NCI-H748 (cell line): Measurements from ENCODE around the gene ACMSD.
"Not testable (repeated sequence)": the region's sequence is repeated elsewhere in the genome, so short reads cannot be mapped to it uniquely, and the experiment has no call there.

Experiments
- DNase-seq: peaks from one replicate; lab custom pipeline; 2025; ENCODE audit not compliant: unreplicated experiment; lab: John Stamatoyannopoulos, UW

Gene ACMSD

DNA sequence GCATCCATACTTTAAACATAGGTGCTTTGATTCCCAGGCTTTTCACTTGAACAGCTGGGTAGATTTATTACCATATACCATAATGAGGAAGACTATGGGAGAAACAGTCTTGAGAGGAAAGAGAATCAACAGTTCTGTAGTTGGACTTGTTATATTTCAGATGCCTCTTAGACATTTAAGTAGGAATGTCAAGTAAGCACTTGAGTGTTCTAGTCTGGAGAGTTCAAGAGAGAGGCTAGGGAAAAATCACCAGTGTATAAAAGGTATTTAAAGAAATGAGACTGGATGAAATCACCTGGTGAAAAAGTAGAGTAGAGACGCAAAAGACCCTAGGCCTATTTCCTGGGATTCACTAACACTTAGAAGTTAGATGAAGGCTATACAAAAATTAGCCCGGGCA is 66.8 kb downstream of the ACMSD start:
- no peak for DNase-seq

- no peak for DNase-seq
These were observed 68.3 kb downstream of the ACMSD start for GRCh38 chr2:134906726-134907125.

GRCh38 chr2:134907441-134908116 is 69.2 kb downstream of the ACMSD start:
- DNase-seq: not testable (repeated sequence)

DNA sequence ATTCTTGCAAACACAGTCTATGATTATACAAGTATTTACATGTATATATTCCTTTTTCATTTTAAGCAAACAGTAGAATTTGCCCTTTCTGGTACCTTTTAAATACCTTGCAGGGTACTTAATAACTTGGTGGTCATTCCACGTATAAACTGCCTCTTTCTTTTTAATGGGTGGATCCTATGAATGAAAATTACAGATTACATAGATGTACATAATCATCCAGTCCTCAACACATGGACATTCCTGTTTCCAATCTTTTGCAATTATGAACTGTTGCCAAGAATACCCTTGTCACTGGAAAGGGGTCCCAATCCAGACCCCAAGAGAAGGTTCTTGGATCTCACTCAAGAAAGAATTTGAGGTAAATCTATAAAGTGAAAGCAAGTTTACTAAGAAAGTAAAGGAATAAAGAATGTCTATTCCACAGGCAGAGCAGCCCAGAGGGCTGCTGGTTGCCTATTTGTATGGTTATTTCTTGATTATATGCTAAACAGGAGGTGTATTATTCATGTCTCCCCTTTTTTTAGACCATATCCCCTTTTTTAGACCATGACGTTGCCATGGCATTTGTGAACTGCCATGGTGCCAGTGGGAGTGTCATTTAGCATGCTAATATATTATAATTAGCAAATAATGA is 72.5 kb downstream of the ACMSD start:
- DNase-seq: no peak

DNA sequence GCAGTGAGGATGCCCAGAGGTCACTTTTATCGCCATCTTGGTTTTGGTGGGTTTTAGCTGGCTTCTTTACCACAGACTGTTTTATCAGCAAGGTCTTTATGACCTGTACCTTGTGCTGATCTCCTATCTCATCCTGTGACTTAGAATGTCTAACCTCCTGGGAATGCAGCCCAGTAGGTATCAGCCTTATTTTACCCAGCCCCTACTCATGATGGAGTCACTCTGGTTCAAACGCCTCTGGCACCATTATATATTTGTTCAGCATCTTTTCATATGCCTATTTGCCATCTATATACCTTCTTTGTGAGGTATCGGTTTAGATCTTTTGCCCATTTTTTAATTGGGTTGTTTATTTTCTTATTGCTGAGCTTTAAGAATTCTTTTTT is 73.0 kb downstream of the ACMSD start:
- DNase-seq: no peak

DNA sequence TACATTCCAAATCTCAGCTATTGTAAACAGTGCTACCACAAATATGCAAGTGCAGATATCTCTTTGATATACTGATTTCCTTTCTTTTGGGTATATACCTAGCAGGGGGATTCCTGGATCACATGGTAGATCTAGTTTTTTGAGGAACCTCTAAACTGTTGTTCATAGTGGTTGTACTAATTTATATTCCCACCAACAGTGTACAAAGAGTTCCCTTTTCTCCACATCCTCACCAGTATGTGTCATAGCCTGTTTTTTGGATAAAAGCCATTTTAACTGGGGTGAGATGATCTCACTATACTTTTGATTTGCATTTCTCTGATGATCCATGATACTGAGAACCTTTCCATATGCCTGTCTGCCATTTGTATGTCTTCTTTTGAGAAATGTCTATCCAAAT is 73.9 kb downstream of the ACMSD start:
- DNase-seq: no peak

GRCh38 chr2:134917360-134917865 is 79.0 kb downstream of the ACMSD start:
- peak; percentile 19 for DNase-seq

DNA sequence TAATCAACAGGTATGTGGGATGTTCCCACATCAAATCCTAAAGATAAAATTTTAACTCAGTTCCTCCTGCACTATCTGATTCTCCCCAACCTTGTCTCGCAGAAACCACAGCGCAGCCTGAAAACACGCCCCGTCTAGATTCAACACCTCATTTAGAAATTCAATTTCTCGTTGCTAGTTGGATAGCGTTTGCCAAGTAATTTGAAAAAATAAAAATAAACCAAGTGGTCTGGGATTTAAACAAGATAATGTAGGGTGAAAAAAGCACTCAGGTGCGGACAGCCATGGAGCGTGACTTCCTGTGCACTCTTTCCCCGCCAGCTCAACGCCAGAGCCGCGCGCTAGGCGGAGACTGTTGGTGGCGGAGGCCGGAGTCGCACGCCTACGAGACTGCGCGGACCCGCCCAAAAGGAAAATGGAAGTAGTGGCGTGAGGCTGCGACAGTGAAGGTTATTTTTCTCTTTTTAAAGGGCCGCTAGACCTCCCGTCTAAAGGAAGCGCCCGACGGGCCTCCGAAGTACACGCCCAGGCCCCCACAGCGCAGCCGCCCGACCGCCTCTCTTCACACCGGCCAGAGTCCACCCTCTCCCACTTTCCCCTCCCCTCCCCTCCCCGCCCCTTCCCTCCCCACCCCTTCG is 79.6 kb downstream of the ACMSD start:
- DNase-seq: peak; percentile 97

- peak; percentile 98 for DNase-seq
These were observed 80.3 kb downstream of the ACMSD start, which contains the start of gene CCNT2 for GRCh38 chr2:134918526-134919340. Gene CCNT2, plus strand, starts transcription at chr2:134918822. Its CDS starts 33 bp downstream, at chr2:134918855.

GRCh38 chr2:134919341-134920210 is 81.2 kb downstream of the ACMSD start:
- DNase-seq: peak; percentile 50

DNA sequence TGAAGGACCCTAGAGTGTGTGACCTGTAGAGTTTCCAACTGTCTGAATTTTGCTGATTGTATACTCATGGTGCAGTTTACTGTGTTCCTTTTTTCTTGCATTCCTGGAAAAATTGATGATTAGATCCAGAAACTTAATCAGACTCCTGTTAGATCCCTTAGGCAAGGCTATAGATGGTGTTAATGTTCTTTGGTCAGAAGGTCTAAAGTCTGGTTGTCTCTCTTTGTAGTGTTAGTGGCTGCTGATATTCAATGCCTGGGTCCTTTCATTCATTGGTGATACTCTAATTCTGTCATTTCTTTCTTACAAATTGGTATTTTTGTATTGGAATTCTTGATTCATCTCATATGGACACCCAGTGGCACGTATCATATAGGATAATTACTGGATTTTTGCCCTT is 86.5 kb downstream of the ACMSD start:
- no peak for DNase-seq

- no peak for DNase-seq
These were observed 88.0 kb downstream of the ACMSD start for GRCh38 chr2:134926231-134926931.

GRCh38 chr2:134927195-134927594 is 88.8 kb downstream of the ACMSD start:
- DNase-seq: no peak

GRCh38 chr2:134932864-134933526 is 94.6 kb downstream of the ACMSD start:
- no peak for DNase-seq

DNA sequence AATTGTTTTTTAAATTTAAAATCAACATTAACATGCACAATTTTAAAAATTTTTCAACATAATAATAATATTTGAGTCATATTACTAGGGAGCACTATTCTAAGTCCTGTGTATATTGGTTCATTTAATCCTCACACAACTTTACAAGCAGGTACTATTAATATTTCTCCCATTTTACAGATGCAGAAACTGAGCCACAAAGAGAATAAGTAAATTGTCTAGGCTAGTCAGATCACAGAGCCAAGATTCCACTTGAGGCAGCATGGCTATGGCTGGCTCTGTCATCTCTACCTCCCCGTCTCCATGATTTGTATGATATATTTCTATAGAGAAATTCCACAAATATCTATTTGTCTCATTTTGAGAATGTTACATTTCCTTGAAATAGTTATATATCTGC is 95.3 kb downstream of the ACMSD start:
- DNase-seq: no peak

DNA sequence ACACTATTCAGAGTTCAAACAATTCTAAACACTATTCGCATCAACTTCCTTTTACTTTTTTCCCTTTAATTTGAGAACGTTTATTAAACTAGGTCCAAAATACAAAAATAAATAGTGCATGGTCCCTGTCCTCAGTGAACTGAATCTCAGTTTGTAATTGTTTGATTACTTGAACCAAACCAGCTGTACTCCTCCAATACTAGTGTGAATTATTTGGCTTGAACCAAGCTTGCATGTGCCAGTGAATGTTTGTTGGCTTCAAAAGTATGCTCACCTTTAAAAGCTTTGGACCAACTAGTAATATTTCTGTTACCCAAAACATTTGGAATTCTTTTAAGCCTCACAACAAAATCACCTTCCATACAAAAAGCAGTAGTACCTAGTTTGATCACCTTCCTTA is 95.7 kb downstream of the ACMSD start:
- DNase-seq: no peak

DNA sequence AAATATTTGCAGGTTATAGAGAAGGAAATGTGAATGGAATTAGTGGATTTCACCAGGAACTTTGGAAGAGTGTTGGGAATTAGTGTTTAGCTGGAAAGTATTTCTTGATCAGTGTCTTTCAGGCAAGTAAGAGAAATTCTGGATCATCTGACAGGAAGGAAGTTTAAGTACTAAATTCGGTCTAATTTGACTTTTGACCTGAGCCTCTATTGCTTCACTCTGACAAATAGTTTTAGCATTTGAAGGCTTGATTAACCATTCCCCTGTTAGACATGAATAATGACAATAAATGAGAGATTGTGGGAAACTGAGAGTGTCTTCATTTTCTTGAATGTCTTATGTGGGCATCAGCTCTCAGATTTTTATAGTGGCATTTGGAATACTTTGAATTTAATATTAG is 96.2 kb downstream of the ACMSD start:
- no peak for DNase-seq

DNA sequence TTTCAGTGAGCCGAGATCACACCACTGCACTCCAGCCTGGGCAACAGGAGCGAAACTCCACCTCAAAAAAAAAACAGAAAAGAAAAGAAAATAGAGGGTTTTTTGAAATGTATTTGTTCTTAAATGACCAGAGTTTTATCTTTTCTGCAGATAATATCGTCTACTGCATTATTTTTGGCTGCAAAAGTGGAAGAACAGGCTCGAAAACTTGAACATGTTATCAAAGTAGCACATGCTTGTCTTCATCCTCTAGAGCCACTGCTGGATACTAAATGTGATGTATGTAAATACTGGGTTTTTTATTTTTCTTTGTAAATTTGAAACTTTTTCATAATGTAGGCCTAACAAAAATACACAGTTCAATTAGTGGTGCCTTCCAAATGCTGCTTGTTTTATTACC is 98.3 kb downstream of the ACMSD start:
- DNase-seq: no peak

- no peak for DNase-seq
These were observed 105.1 kb downstream of the ACMSD start for GRCh38 chr2:134943540-134943939.
